ENCODE data around the gene CTPS1. TPM values are rescaled to one million over a fixed set of nuclear protein-coding genes. Genes with fewer than 3 reads are reported as not detected.

CTPS1 gene
- total RNA-seq, 1 donor from 2014 or later = 91.4 TPM

GRCh38 chr1:40958210-40958609 lies 21.3 kb upstream of the CTPS1 start:
- Mint-ChIP-seq H3K27me3 (ENCODE audit: low read depth, unreplicated experiment) (peaks cover 3% of the 10 kb centered on the region), H3K4me3 (ENCODE audit: unreplicated experiment) (no peak overlapping the region), H3K27ac (ENCODE audit: unreplicated experiment) (no peak overlapping the region), H3K9me3 (ENCODE audit: unreplicated experiment) (peaks cover 4% of the 10 kb centered on the region), H3K36me3 (ENCODE audit: low read depth, unreplicated experiment) (no peaks in the 10 kb centered on the region), H3K4me1 (ENCODE audit: low read depth, unreplicated experiment) (no peaks in the 10 kb centered on the region)
- H3K4me2 ChIP-seq (ENCODE audit: low read length) = no peak overlapping the region
- no peaks in the 10 kb centered on the region for H3K27me3 ChIP-seq (ENCODE audit: insufficient read depth, low read length)
- H3K4me1 ChIP-seq (ENCODE audit: insufficient read depth, low read length) = peaks cover 2% of the 10 kb centered on the region
- no peaks in the 10 kb centered on the region for H3K9me3 ChIP-seq (ENCODE audit: insufficient read depth, low read depth, low read length)
- H3K27ac ChIP-seq (ENCODE audit: low read depth, low read length) = no peak overlapping the region
- no peaks in the 10 kb centered on the region for H3K36me3 ChIP-seq (ENCODE audit: insufficient read depth, low read length)
- no peak overlapping the region for H3K9ac ChIP-seq (ENCODE audit: low read length)
- no peak for FAIRE-seq
- no peaks in the 10 kb centered on the region for H3K79me2 ChIP-seq (ENCODE audit: insufficient read depth, low read length)
- TF ChIP-seq CTCF (IDR thresholded peaks at IDR 0.05; ENCODE audit: insufficient read depth, low read depth, low read length) = no peak
- TF ChIP-seq EZH2 (IDR thresholded peaks at IDR 0.05; ENCODE audit: insufficient read depth, low read length) = no peak
- DNase-seq (ENCODE audit: low read depth) = no peak
- H3K4me3 ChIP-seq (ENCODE audit: insufficient read depth, low read depth, low read length) = no peak overlapping the region
- no peaks in the 10 kb centered on the region for H4K20me1 ChIP-seq (ENCODE audit: insufficient read depth, low read length)
- no peak overlapping the region for H2AFZ ChIP-seq (ENCODE audit: low read depth, low read length)

GRCh38 chr1:40965531-40965930 lies 14.0 kb upstream of the CTPS1 start:
- Mint-ChIP-seq H3K27me3 (ENCODE audit: low read depth, unreplicated experiment) (peaks cover 3% of the 10 kb centered on the region), H3K4me1 (ENCODE audit: low read depth, unreplicated experiment) (peaks cover 11% of the 10 kb centered on the region), H3K36me3 (ENCODE audit: low read depth, unreplicated experiment) (peaks cover 3% of the 10 kb centered on the region), H3K4me3 (ENCODE audit: unreplicated experiment) (no peak overlapping the region), H3K9me3 (ENCODE audit: unreplicated experiment) (no peaks in the 10 kb centered on the region), H3K27ac (ENCODE audit: unreplicated experiment) (no peak overlapping the region)
- Histone ChIP-seq H3K79me2 (ENCODE audit: insufficient read depth, low read length) (no peaks in the 10 kb centered on the region), H2AFZ (ENCODE audit: low read depth, low read length) (peak overlapping the region; percentile 64), H3K4me2 (ENCODE audit: low read length) (no peak overlapping the region), H3K4me1 (ENCODE audit: insufficient read depth, low read length) (peaks cover 15% of the 10 kb centered on the region), H3K9ac (ENCODE audit: low read length) (no peak overlapping the region), H3K27me3 (ENCODE audit: insufficient read depth, low read length) (no peaks in the 10 kb centered on the region), H3K36me3 (ENCODE audit: insufficient read depth, low read length) (no peaks in the 10 kb centered on the region), H4K20me1 (ENCODE audit: insufficient read depth, low read length) (no peaks in the 10 kb centered on the region), H3K4me3 (ENCODE audit: insufficient read depth, low read depth, low read length) (no peak overlapping the region), H3K9me3 (ENCODE audit: insufficient read depth, low read depth, low read length) (no peaks in the 10 kb centered on the region), H3K27ac (ENCODE audit: low read depth, low read length) (no peak overlapping the region)
- DNase-seq (ENCODE audit: low read depth) (no peak), FAIRE-seq (no peak)
- TF ChIP-seq EZH2 (IDR thresholded peaks at IDR 0.05; ENCODE audit: insufficient read depth, low read length) = no peak
- no peak for TF ChIP-seq CTCF (IDR thresholded peaks at IDR 0.05; ENCODE audit: insufficient read depth, low read depth, low read length)

- TF ChIP-seq EZH2 (IDR thresholded peaks at IDR 0.05; ENCODE audit: insufficient read depth, low read length) (no peak), CTCF (IDR thresholded peaks at IDR 0.05; ENCODE audit: insufficient read depth, low read depth, low read length) (no peak)
- no peaks in the 10 kb centered on the region for H4K20me1 ChIP-seq (ENCODE audit: insufficient read depth, low read length)
- no peaks in the 10 kb centered on the region for H3K9me3 ChIP-seq (ENCODE audit: insufficient read depth, low read depth, low read length)
- no peaks in the 10 kb centered on the region for H3K27me3 ChIP-seq (ENCODE audit: insufficient read depth, low read length)
- H3K4me2 ChIP-seq (ENCODE audit: low read length) = no peak overlapping the region
- H3K36me3 ChIP-seq (ENCODE audit: insufficient read depth, low read length) = no peaks in the 10 kb centered on the region
- H2AFZ ChIP-seq (ENCODE audit: low read depth, low read length) = no peak overlapping the region
- no peak overlapping the region for H3K4me3 Mint-ChIP-seq (ENCODE audit: unreplicated experiment)
- no peak overlapping the region for H3K27ac Mint-ChIP-seq (ENCODE audit: unreplicated experiment)
- H3K27me3 Mint-ChIP-seq (ENCODE audit: low read depth, unreplicated experiment) = peaks cover 3% of the 10 kb centered on the region
- peaks cover 3% of the 10 kb centered on the region for H3K36me3 Mint-ChIP-seq (ENCODE audit: low read depth, unreplicated experiment)
- no peaks in the 10 kb centered on the region for H3K79me2 ChIP-seq (ENCODE audit: insufficient read depth, low read length)
- FAIRE-seq (no peak), DNase-seq (ENCODE audit: low read depth) (no peak)
- no peaks in the 10 kb centered on the region for H3K9me3 Mint-ChIP-seq (ENCODE audit: unreplicated experiment)
- H3K4me1 ChIP-seq (ENCODE audit: insufficient read depth, low read length) = peaks cover 15% of the 10 kb centered on the region
- no peak overlapping the region for H3K9ac ChIP-seq (ENCODE audit: low read length)
- H3K27ac ChIP-seq (ENCODE audit: low read depth, low read length) = no peak overlapping the region
- H3K4me3 ChIP-seq (ENCODE audit: insufficient read depth, low read depth, low read length) = no peak overlapping the region
- peaks cover 11% of the 10 kb centered on the region for H3K4me1 Mint-ChIP-seq (ENCODE audit: low read depth, unreplicated experiment)
Measured at GRCh38 chr1:40966417-40966816, 13.1 kb upstream of the CTPS1 start.
